PC-3 (cell line): ENCODE data around the gene NAPB. TPM values are rescaled to one million over a fixed set of nuclear protein-coding genes. Genes with fewer than 3 reads are reported as not detected.

ENCODE experiments used
- ATAC-seq: fragments of 200-7000 bp; cut with Tn5 transposase; 2 replicates; pipeline ENCODE4 v1.9.1; 2020; ENCODE audit warnings: mild to moderate bottlenecking, moderate library complexity
- BruUV-seq: library from RNA; stranded (reverse); fragments of 400-500 nt; replicated peaks from 2 replicates; lab custom pipeline; 2021; lab: Mats Ljungman, UMichigan
- CTCF ChIA-PET: fragments of 300-600 bp; sonication (Branson Sonifier 250); formaldehyde crosslinking; loops from one replicate; lab custom pipeline; 2022; ENCODE audit warnings: antibody characterized with exemption; lab: Charles Lee
- POLR2A ChIA-PET: fragments of 300-600 bp; sonication (Branson Sonifier 250); formaldehyde crosslinking; loops from one replicate; lab custom pipeline; 2022; ENCODE audit warnings: antibody characterized with exemption; ENCODE audit not compliant: unreplicated experiment; lab: Charles Lee
- DNase-seq: peaks from one replicate; pipeline ENCODE4 v3.0.0-alpha.2; 2015
- H2AFZ ChIP-seq: fragments of 300-600 bp; sonication (generic); 2 replicates; pipeline ENCODE4 v1.6.0; 2016; ENCODE audit warnings: antibody characterized with exemption, low read length
- H3F3A ChIP-seq: fragments of 300-600 bp; sonication (generic); one replicate; pipeline ENCODE4 v1.6.0; 2017; ENCODE audit warnings: antibody characterized with exemption, low read length, control low read depth, mild to moderate bottlenecking; ENCODE audit not compliant: unreplicated experiment
- H3K27ac ChIP-seq: fragments of 300-600 bp; sonication (generic); 2 replicates; pipeline ENCODE4 v1.5.1; 2016; ENCODE audit warnings: mild to moderate bottlenecking, low read length
- H3K27me3 ChIP-seq: fragments of 300-600 bp; sonication (generic); 2 replicates; pipeline ENCODE4 v1.6.1; 2016; ENCODE audit warnings: low read length, mixed read lengths
- H3K36me3 ChIP-seq: fragments of 300-600 bp; sonication (generic); 2 replicates; pipeline ENCODE4 v1.6.1; 2016; ENCODE audit warnings: low read depth, mixed run types, low read length, mixed read lengths
- H3K4me1 ChIP-seq: fragments of 300-600 bp; sonication (generic); 2 replicates; pipeline ENCODE4 v1.5.1; 2016; ENCODE audit warnings: low read length; ENCODE audit not compliant: insufficient read depth
- H3K4me2 ChIP-seq: fragments of 300-600 bp; sonication (generic); 2 replicates; pipeline ENCODE4 v1.6.0; 2016; ENCODE audit warnings: low read length
- H3K4me3 ChIP-seq: fragments of 300-600 bp; sonication (generic); 2 replicates; pipeline ENCODE4 v1.5.1; 2016; ENCODE audit warnings: mild to moderate bottlenecking, low read length, mixed read lengths
- H3K79me2 ChIP-seq: fragments of 300-600 bp; sonication (generic); 2 replicates; pipeline ENCODE4 v1.6.1; 2017; ENCODE audit warnings: low read length, mixed read lengths
- H3K9ac ChIP-seq: fragments of 300-600 bp; sonication (generic); 2 replicates; pipeline ENCODE4 v1.6.0; 2016; ENCODE audit warnings: mild to moderate bottlenecking, low read length
- H3K9me2 ChIP-seq: fragments of 300-600 bp; sonication (generic); replicated peaks from 2 replicates; pipeline ENCODE4 v1.6.1; 2016; ENCODE audit warnings: mixed run types, low read length, mixed read lengths
- H3K9me3 ChIP-seq: fragments of 300-600 bp; sonication (generic); 2 replicates; pipeline ENCODE4 v1.6.1; 2016; ENCODE audit warnings: low read length, mixed read lengths
- H4K20me1 ChIP-seq: fragments of 300-600 bp; sonication (generic); 2 replicates; pipeline ENCODE4 v1.6.1; 2016; ENCODE audit warnings: low read length, mixed read lengths
- CTCF ChIP-seq: fragments of 300-600 bp; sonication (generic); conservative IDR thresholded peaks from 2 replicates; pipeline ENCODE4 v1.5.1; 2017; ENCODE audit warnings: antibody characterized with exemption, low read depth, mild to moderate bottlenecking, low read length
- EZH2 ChIP-seq: fragments of 300-600 bp; sonication (generic); IDR thresholded peaks from one replicate; pipeline ENCODE4 v1.6.1; 2017; ENCODE audit warnings: antibody characterized with exemption, mild to moderate bottlenecking, low read length; ENCODE audit not compliant: unreplicated experiment
- EZH2phosphoT487 ChIP-seq: fragments of 300-600 bp; sonication (generic); IDR thresholded peaks from 2 replicates; pipeline ENCODE4 v1.6.1; 2018; ENCODE audit warnings: mild to moderate bottlenecking, antibody characterized with exemption, low read length, borderline replicate concordance
- intact Hi-C: fragments of 100-400 bp; cut with micrococcal nuclease; formaldehyde crosslinking; loops from 2 replicates; pipeline ENCODE4 v1.9.0; 2023
- total RNA-seq: library from RNA; depleted of rRNA; stranded (reverse); fragments of >200 nt; gene quantifications from 2 replicates; pipeline ENCODE4 v1.2.3, GENCODE V29; 2014

The NAPB gene
- total RNA-seq, 1 experiment from 2014 or later: 7.8 TPM

GRCh38 chr20:23415555-23415954, 5.7 kb downstream of the NAPB start:
- BruUV-seq: no TSS peak
- no peak for ATAC-seq
- CTCF ChIA-PET: no interaction called here

GRCh38 chr20:23414526-23415188, 6.6 kb downstream of the NAPB start:
- Histone ChIP-seq H3K79me2 (peaks cover 98% of the 10 kb centered on the region), H3K9ac (no peak overlapping the region), H3K9me2 (no peaks in the 10 kb centered on the region), H3K27ac (no peak overlapping the region), H4K20me1 (peaks cover 7% of the 10 kb centered on the region), H3K36me3 (no peaks in the 10 kb centered on the region), H3K4me3 (no peak overlapping the region), H3K27me3 (no peaks in the 10 kb centered on the region), H3K9me3 (no peaks in the 10 kb centered on the region), H3F3A (no peaks in the 10 kb centered on the region), H3K4me1 (peaks cover 5% of the 10 kb centered on the region; the same call in 1 of the 2 replicates), H3K4me2 (no peak overlapping the region), H2AFZ (no peak overlapping the region)
- ChIA-PET CTCF (no interaction called here), POLR2A (no interaction called here)
- intact Hi-C loops: no loop called here
- ATAC-seq: no peak
- no TSS peak for BruUV-seq
- TF ChIP-seq EZH2phosphoT487 (no peak), EZH2 (no peak), CTCF (no peak)
- DNase-seq: no peak

More at GRCh38 chr20:23415555-23415954, 5.7 kb downstream of the NAPB start:
- Histone ChIP-seq H3K9ac (no peak overlapping the region), H3K9me3 (no peaks in the 10 kb centered on the region), H2AFZ (no peak overlapping the region), H3K4me2 (no peak overlapping the region), H3K36me3 (no peaks in the 10 kb centered on the region), H3K9me2 (no peaks in the 10 kb centered on the region), H3K27me3 (no peaks in the 10 kb centered on the region), H4K20me1 (peaks cover 7% of the 10 kb centered on the region; the same call in 1 of the 2 replicates), H3K79me2 (peaks cover 98% of the 10 kb centered on the region), H3K4me1 (peaks cover 7% of the 10 kb centered on the region; the same call in 1 of the 2 replicates), H3K27ac (no peak overlapping the region), H3F3A (no peaks in the 10 kb centered on the region), H3K4me3 (no peak overlapping the region)
- no peak for DNase-seq
- intact Hi-C loops: no loop called here
- POLR2A ChIA-PET: no interaction called here
- no peak for TF ChIP-seq EZH2phosphoT487
- no peak for TF ChIP-seq EZH2
- TF ChIP-seq CTCF: no peak

GRCh38 chr20:23413862-23414422, 7.3 kb downstream of the NAPB start:
- H3K27me3 ChIP-seq: no peaks in the 10 kb centered on the region
- no peaks in the 10 kb centered on the region for H3F3A ChIP-seq
- H3K9me2 ChIP-seq: no peaks in the 10 kb centered on the region
- H3K79me2 ChIP-seq: peaks cover 98% of the 10 kb centered on the region
- H4K20me1 ChIP-seq: peaks cover 7% of the 10 kb centered on the region
- ChIA-PET CTCF (no interaction called here), POLR2A (no interaction called here)
- intact Hi-C loops: no loop called here
- DNase-seq: no peak
- no peaks in the 10 kb centered on the region for H3K9me3 ChIP-seq
- no peak overlapping the region for H2AFZ ChIP-seq
- H3K4me3 ChIP-seq: no peak overlapping the region
- no peak for TF ChIP-seq CTCF
- TF ChIP-seq EZH2: no peak
- no peak for TF ChIP-seq EZH2phosphoT487
- BruUV-seq: no TSS peak
- no peak overlapping the region for H3K9ac ChIP-seq
- H3K4me2 ChIP-seq: no peak overlapping the region
- no peaks in the 10 kb centered on the region for H3K36me3 ChIP-seq
- no peak overlapping the region for H3K27ac ChIP-seq
- no peaks in the 10 kb centered on the region for H3K4me1 ChIP-seq
- ATAC-seq: no peak
